ENCODE measurements around the gene MYO16.

Gene MYO16

GRCh38 chr13:109154146-109154545 lies 524.7 kb downstream of the MYO16 start:
- Histone ChIP-seq H3K9me2 (replicated peaks; ENCODE audit: insufficient read depth, low read length) (no peaks in the 10 kb centered on the region), H3K36me3 (ENCODE audit: low read length) (no peaks in the 10 kb centered on the region), H3K27me3 (ENCODE audit: low read length) (no peaks in the 10 kb centered on the region; the same call in 1 of the 2 replicates), H4K20me1 (ENCODE audit: low read depth, low read length) (no peaks in the 10 kb centered on the region), H3K9me3 (ENCODE audit: insufficient read depth, low read length) (no peaks in the 10 kb centered on the region), H3K4me2 (ENCODE audit: low read depth, low read length, poor library complexity, severe bottlenecking) (no peak overlapping the region), H3K27ac (ENCODE audit: low read depth, low read length) (no peak overlapping the region), H3K79me2 (ENCODE audit: insufficient read depth, low read length) (no peaks in the 10 kb centered on the region), H3K4me3 (ENCODE audit: insufficient read depth, low read length, poor library complexity, severe bottlenecking) (no peak overlapping the region), H3F3A (ENCODE audit: insufficient read depth) (no peaks in the 10 kb centered on the region), H3K9ac (ENCODE audit: low read length) (no peak overlapping the region), H2AFZ (ENCODE audit: low read depth, low read length, severe bottlenecking) (no peak overlapping the region)
- TF ChIP-seq CTCF (IDR thresholded peaks at IDR 0.05; ENCODE audit: insufficient read depth, low read length, poor library complexity, severe bottlenecking) (no peak), EZH2phosphoT487 (conservative IDR thresholded peaks at IDR 0.05; ENCODE audit: low read length) (no peak)

DNA sequence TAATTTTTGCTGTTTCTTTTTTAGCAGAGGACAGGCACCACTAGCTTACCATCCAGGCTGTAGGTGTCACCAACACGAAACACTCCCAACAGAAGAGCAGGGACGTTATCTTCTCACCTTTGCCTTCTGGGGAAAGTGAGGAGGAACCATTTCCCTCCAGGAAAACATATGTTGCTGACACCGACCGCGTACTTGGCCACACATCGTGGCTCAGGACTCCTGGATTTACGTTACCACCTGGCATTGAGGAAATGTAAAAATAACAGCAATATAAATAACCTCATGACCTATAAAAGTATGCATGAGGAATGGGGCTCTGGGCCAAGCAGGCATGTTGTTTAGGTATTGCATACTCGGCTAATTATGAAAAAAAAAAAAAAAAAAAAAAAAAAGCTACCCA lies 525.1 kb downstream of the MYO16 start:
- H3K9ac ChIP-seq (ENCODE audit: low read length): no peak overlapping the region
- no peaks in the 10 kb centered on the region for H3K36me3 ChIP-seq (ENCODE audit: low read length)
- H2AFZ ChIP-seq (ENCODE audit: low read depth, low read length, severe bottlenecking): no peak overlapping the region
- no peaks in the 10 kb centered on the region for H4K20me1 ChIP-seq (ENCODE audit: low read depth, low read length)
- H3K27me3 ChIP-seq (ENCODE audit: low read length): no peaks in the 10 kb centered on the region; the same call in 1 of the 2 replicates
- H3K27ac ChIP-seq (ENCODE audit: low read depth, low read length): no peak overlapping the region
- no peaks in the 10 kb centered on the region for H3F3A ChIP-seq (ENCODE audit: insufficient read depth)
- no peak overlapping the region for H3K4me2 ChIP-seq (ENCODE audit: low read depth, low read length, poor library complexity, severe bottlenecking)
- no peaks in the 10 kb centered on the region for H3K9me2 ChIP-seq (replicated peaks; ENCODE audit: insufficient read depth, low read length)
- H3K79me2 ChIP-seq (ENCODE audit: insufficient read depth, low read length): no peaks in the 10 kb centered on the region
- TF ChIP-seq CTCF (IDR thresholded peaks at IDR 0.05; ENCODE audit: insufficient read depth, low read length, poor library complexity, severe bottlenecking) (no peak), EZH2phosphoT487 (conservative IDR thresholded peaks at IDR 0.05; ENCODE audit: low read length) (no peak)
- no peak overlapping the region for H3K4me3 ChIP-seq (ENCODE audit: insufficient read depth, low read length, poor library complexity, severe bottlenecking)
- no peaks in the 10 kb centered on the region for H3K9me3 ChIP-seq (ENCODE audit: insufficient read depth, low read length)

DNA sequence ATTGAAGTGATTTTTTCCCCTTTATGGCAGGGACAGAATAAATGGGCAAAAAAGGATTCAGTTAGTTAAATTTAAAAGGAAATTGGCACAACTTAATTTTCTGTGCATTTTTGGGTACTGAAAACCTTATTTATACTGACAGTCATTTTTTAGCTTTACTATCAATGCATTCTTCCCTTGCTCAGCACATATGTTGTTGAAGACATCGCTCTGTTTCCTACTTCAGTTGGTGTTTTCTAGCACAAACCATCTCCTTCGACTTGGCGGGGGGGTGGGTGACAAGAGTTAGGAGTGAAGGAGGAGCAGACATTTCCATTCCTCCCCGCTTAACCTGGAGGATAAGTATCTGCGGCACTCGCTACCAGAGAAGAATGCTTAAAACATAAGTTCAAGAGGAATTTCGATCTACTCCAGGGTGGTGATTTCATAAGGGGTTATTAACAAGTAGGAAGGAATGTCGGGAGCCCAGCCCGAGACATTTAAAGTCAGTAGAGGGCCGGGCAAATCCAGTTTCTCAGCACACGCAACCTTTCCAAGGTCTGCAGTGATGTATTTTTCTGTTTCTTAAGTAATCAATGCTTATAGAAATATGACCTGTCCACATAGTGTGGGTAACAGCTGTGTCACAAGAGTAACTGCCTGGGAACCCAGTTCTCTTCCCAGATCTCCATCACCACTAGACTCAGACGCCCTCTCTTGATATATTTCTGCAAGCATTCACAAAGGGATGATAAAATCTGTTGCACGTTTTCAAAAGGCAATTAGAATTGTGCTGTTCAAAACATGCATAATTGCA lies 525.8 kb downstream of the MYO16 start:
- no peak overlapping the region for H3K27ac ChIP-seq (ENCODE audit: low read depth, low read length)

More for the DNA sequence above, 525.8 kb downstream of the MYO16 start:
- Histone ChIP-seq H3K9me3 (ENCODE audit: insufficient read depth, low read length) (no peaks in the 10 kb centered on the region), H3K36me3 (ENCODE audit: low read length) (no peaks in the 10 kb centered on the region), H2AFZ (ENCODE audit: low read depth, low read length, severe bottlenecking) (no peak overlapping the region), H3K4me3 (ENCODE audit: insufficient read depth, low read length, poor library complexity, severe bottlenecking) (no peak overlapping the region), H4K20me1 (ENCODE audit: low read depth, low read length) (no peaks in the 10 kb centered on the region), H3K9me2 (replicated peaks; ENCODE audit: insufficient read depth, low read length) (no peaks in the 10 kb centered on the region), H3K9ac (ENCODE audit: low read length) (no peak overlapping the region), H3K4me2 (ENCODE audit: low read depth, low read length, poor library complexity, severe bottlenecking) (no peak overlapping the region), H3K79me2 (ENCODE audit: insufficient read depth, low read length) (no peaks in the 10 kb centered on the region), H3K27me3 (ENCODE audit: low read length) (no peaks in the 10 kb centered on the region; the same call in 1 of the 2 replicates), H3F3A (ENCODE audit: insufficient read depth) (no peaks in the 10 kb centered on the region)
- TF ChIP-seq CTCF (IDR thresholded peaks at IDR 0.05; ENCODE audit: insufficient read depth, low read length, poor library complexity, severe bottlenecking) (no peak), EZH2phosphoT487 (conservative IDR thresholded peaks at IDR 0.05; ENCODE audit: low read length) (no peak)
